ENCODE measurements around the gene SLC35B1. TPM values are rescaled to one million over a fixed set of nuclear protein-coding genes. Genes with fewer than 3 reads are reported as not detected.
A peak's percentile ranks its signal among the peaks of the same experiment; 100 is the strongest.

The SLC35B1 gene
- 48.1 TPM for total RNA-seq
- long read RNA-seq, transcript SLC35B1-220 (9 exons, 1,611 nt) = minor isoform, 12 of 36 reads
- long read RNA-seq, transcript SLC35B1-209 (9 exons, 1,320 nt) = major isoform, 13 of 36 reads
- long read RNA-seq, partial matches to known transcripts = 2 of 36 reads
- long read RNA-seq, other reads (novel, unspliced or antisense) = 9 of 36 reads

GRCh38 chr17:49707608-49708514 is at the start of gene SLC35B1:
TSS of gene SLC35B1 (minus strand) at chr17:49707964. CDS start at chr17:49707833, 131 bp downstream.
- peak; percentile 65 for TF ChIP-seq CTCF (IDR thresholded peaks at IDR 0.05)
- DNase-seq = peak; percentile 99
- H3K27me3 ChIP-seq = no peaks in the 10 kb centered on the region
- peak within 1 kb of the TSS; percentile 92 for H3K4me3 ChIP-seq
- intact Hi-C loops (cut with DNase I) = no loop called here
- peaks cover 20% of the 10 kb centered on the region for H3K4me1 ChIP-seq
- H3K27ac ChIP-seq = peak within 1 kb of the TSS; percentile 99
- peak; percentile 99 for ATAC-seq
- no peaks in the 10 kb centered on the region for H3K9me3 ChIP-seq
- peaks cover 39% of the 10 kb centered on the region for H3K36me3 ChIP-seq

GRCh38 chr17:49757151-49757777 is 49.5 kb upstream of the SLC35B1 start:
- Histone ChIP-seq H3K4me3 (no peak overlapping the region), H3K36me3 (no peaks in the 10 kb centered on the region), H3K27me3 (no peaks in the 10 kb centered on the region), H3K4me1 (peaks cover 4% of the 10 kb centered on the region), H3K9me3 (no peaks in the 10 kb centered on the region), H3K27ac (peak overlapping the region; percentile 36)
- no peak for ATAC-seq
- no peak for TF ChIP-seq CTCF (IDR thresholded peaks at IDR 0.05)
- intact Hi-C loops (cut with DNase I) = no loop called here
- DNase-seq = no peak

GRCh38 chr17:49756323-49757150 is 48.8 kb upstream of the SLC35B1 start:
- no peak for ATAC-seq
- Histone ChIP-seq H3K27ac (peak overlapping the region; percentile 36), H3K36me3 (no peaks in the 10 kb centered on the region), H3K9me3 (no peaks in the 10 kb centered on the region), H3K4me3 (no peak overlapping the region), H3K27me3 (no peaks in the 10 kb centered on the region), H3K4me1 (peaks cover 4% of the 10 kb centered on the region)
- DNase-seq = no peak
- no peak for TF ChIP-seq CTCF (IDR thresholded peaks at IDR 0.05)
- intact Hi-C loops (cut with DNase I) = no loop called here

- DNase-seq (no peak), ATAC-seq (peak; percentile 88)
- Histone ChIP-seq H3K36me3 (no peaks in the 10 kb centered on the region), H3K9me3 (no peaks in the 10 kb centered on the region), H3K4me1 (peaks cover 4% of the 10 kb centered on the region), H3K4me3 (no peak overlapping the region), H3K27ac (peak overlapping the region; percentile 1), H3K27me3 (no peaks in the 10 kb centered on the region)
- intact Hi-C loops (cut with DNase I) = no loop called here
- no peak for TF ChIP-seq CTCF (IDR thresholded peaks at IDR 0.05)
These were observed 48.0 kb upstream of the SLC35B1 start for GRCh38 chr17:49755663-49756283.

- ATAC-seq = no peak
These were observed 46.2 kb upstream of the SLC35B1 start for GRCh38 chr17:49753959-49754391.

More at GRCh38 chr17:49753959-49754391, 46.2 kb upstream of the SLC35B1 start:
- peaks cover 4% of the 10 kb centered on the region for H3K4me1 ChIP-seq
- intact Hi-C loops (cut with DNase I) = no loop called here
- H3K9me3 ChIP-seq = no peaks in the 10 kb centered on the region
- TF ChIP-seq CTCF (IDR thresholded peaks at IDR 0.05) = no peak
- no peak for DNase-seq
- H3K36me3 ChIP-seq = no peaks in the 10 kb centered on the region
- no peaks in the 10 kb centered on the region for H3K27me3 ChIP-seq
- H3K27ac ChIP-seq = no peak overlapping the region
- H3K4me3 ChIP-seq = no peak overlapping the region

All from upper lobe of right lung (tissue), 1 donor.